NCI-H1436 (cell line): ENCODE measurements around the gene STXBP1.
"Not testable (repeated sequence)": the region's sequence is repeated elsewhere in the genome, so short reads cannot be mapped to it uniquely, and the experiment has no call there.

Source experiments
- DNase-seq: peaks from one replicate; lab custom pipeline; 2025; lab: John Stamatoyannopoulos, UW

The STXBP1 gene

DNA sequence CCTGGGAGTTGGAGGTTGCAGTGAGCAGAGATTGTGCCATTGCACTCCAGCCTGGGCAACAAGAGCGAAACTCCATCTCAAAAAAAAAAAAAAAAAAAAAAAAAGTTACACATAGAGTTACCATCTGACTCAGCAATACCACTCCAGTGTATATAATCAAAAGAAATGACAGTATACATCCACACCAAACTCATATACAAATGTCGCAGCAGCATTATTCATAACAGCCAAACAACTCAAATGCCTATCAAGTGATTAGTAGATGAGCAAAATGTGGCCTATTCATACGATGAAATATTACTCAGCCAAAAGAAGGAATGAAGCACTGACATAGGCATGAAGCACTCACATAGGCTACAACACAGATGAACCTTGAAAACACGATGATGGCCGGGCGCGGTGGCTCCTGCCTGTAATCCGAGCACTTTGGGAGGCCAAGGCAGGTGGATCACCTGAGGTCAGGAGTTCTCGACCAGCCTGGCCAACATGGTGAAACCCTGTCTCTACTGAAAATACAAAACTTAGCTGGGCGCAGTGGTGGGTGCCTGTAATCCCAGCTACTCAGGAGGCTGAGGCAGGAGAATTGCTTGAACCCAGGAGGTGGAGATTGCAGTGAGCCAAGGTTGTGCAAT lies 9.4 kb downstream of the STXBP1 start:
- not testable (repeated sequence) for DNase-seq

DNA sequence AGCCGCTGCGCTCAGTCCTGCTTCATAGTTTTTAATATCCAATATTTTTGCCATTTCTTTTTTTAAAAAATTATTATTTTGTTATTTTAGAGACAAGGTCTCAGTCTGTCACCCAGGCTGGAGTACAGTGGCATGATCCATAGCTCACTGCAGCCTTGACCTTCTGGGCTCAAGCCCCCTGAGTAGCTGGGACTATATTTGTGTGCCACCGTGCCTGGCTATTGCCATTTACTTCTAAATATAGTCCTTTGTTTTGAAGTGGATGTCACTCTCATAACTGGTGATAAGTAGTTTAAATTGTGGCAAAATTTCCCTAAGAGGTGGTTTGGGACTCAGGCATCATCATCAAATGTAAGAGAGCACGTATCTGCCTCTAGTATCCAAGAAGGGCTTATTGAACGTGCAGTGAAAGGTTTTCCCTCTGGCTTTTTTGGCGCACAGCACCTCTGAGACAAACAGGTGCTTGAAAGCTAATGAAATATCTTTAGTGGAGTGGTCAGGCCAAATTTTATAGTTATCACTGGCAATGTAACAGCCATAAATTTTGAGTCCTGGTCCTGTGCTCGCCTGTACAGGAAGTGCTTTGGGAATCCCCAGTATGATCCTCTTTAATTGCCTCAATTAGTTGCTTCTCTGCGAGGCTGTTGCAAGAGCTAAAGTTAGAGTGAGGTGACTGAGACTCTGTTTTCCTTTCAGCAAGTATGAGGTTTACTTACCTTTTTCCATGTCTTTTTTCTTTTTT lies 14.8 kb downstream of the STXBP1 start:
- DNase-seq = peak; percentile 22

DNA sequence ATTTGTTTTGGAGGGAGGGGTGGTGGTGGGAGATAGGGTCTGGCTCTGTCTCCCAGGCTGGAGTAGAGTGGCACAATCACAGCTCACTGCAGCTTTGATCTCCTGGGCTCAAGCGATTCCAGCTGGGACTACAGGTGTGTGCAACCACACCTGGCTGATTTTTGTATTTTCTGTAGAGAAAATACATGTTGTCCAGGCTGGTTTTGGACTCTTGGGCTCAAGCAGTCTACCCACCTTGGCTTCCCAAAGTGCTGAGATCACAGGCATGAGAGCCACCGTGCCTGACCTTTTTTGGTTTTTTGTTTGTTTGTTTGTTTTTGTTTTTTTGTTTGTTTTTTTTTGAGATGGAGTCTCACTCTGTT lies 15.4 kb downstream of the STXBP1 start:
- DNase-seq = no peak

DNA sequence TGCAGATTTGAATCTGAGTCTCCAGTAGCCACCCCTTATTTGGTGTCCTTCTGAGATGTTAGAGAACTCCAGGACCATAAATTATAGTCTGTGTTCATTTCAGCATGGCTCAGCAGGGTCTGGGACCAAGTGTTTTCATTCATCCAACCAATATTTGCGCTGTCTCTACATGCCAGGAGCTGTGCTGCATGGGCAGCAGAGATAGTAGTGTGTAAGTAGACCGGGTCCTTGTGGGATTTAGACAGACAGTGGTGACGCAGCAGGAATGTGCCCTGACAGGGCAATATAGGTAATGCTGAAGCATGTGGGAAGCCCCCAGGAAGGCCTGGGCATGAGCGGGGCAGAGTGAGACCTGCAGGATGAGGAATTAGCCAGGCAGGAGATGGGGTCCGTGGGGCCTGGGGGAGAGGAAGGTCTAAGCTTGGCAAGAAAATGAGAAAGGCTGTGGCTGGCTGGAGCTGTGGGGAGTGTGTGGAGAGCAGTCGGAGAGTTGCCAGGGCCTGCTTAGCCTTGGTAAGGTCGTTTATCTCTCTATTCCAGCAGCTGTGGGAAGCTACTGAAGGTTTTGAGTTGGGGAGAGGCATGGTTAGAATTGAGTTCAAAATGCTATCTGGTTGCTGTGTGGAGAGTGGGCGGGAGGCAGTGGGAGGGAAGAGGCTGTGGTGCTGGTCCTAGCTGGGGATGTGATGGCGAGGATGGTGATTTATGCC lies 16.8 kb downstream of the STXBP1 start:
- no peak for DNase-seq

DNA sequence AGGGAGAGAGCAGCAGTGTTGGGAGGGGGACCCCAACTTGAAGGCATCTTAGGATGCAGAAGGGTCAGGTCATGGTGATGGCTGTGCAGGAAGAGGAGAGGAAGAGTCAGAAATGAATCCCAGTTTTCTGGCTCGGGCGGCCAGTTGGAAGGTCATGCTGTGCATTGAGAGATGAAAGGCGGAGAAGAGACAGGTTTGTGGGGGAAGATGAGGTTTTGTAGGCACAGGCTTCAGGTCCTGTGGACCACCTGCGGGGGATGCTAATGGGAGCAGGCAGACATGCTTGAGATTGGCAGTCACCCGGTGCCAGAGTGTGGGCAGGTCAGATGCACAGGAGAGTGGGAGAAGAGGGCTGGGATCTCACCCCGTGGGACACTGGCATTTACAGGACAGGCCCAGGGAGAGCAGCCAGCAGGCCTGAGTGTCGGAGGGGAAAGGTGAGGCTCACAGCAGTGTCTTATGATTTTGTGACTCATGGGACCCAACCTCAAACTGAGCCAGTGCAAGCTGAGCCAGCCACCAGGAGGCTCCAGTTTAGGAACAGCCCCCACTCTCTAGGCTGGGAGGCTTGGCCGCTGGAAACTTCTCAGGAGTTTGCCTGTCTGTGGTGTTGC lies 17.5 kb downstream of the STXBP1 start:
- no peak for DNase-seq

DNA sequence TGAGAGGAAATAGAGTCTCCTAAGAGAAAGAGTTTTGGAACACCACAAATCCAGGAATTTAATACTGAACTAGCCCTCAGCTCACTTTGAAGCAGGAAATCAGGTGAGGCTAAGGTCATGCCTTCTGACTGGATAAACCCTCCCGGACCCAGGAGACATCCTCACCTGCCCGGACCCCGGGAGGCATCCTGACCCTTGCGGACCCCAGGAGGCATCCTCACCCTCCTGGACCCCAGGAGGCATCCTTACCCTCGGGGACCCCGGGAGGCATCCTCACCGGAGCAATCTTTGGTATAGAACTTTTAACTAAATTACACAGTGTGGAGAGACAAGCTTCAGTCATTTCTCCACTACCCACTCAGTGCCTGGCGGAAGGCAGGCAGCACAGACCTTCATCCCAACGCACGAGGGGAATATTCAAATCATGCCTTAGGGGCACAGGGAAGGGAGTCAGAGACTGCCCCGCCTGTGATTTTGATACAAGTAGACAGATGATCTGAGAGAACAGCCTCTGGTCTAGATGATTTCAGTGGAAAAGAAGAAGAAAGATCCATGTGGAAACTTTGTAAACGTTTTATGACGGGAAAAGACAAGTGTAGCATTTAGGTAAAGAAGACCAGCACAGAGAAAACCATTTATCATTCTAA lies 21.3 kb downstream of the STXBP1 start:
- DNase-seq = no peak

DNA sequence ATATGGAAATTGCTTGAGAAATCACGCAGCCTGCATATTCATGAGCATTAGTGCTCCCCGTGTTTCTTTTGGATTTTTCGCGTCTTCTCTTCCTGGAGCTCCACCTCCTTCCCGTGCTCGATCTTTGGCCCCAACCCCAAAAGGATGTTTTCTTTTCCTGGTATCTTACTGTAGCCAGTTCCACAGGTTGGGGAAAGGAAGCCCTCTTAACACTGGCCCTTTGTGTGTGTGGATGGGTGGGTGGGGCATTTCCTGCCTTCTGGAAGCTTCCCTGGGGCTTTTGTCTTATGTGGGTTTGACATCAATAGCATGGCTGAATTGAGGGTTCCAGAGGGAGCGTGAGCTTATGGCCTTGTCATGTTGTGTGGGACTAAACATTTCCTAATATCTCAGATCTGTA lies 21.9 kb downstream of the STXBP1 start:
- DNase-seq = no peak

DNA sequence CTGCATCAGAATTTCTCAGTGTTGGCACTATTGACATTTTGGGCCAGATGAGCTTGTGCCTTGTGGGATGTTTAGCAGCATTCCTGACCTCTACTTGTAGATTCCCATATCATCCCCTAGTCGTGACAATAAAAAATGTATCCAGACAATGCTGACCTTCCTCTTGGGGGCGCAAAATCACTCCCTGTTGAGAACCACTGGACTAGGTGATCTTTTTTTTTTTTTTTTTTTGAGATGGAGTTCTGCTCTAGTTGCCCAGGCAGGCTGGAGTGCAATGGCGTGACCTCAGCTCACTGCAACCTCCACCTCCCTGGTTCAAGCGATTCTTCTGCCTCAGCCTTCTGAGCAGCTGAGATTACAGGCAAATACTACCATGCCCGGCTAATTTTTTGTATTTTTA lies 22.6 kb downstream of the STXBP1 start:
- DNase-seq = no peak

DNA sequence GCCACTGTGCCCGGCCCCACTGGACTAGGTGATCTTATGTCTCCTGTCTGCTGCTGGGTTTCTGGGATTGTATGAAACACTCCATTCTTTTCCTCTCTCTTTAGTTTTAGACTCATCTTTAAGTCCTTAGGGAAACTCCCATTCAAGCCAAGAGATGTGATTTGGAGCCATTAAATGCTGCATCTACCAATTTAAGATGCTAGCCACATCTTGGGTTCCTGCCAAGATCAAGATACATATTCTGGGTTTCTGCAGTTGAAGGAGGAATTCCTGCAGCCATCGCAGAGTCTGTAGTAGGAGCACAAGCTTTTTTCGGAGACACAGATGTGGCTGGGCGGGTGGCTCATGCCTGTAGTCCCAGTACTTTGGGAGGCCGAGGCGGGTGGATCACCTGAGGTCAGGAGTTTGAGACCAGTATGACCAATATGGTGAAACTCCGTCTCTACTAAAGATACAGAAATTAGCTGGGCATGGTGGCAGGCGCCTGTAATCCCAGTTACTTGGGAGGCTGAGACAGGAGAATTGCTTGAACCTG lies 23.2 kb downstream of the STXBP1 start:
- DNase-seq = no peak

DNA sequence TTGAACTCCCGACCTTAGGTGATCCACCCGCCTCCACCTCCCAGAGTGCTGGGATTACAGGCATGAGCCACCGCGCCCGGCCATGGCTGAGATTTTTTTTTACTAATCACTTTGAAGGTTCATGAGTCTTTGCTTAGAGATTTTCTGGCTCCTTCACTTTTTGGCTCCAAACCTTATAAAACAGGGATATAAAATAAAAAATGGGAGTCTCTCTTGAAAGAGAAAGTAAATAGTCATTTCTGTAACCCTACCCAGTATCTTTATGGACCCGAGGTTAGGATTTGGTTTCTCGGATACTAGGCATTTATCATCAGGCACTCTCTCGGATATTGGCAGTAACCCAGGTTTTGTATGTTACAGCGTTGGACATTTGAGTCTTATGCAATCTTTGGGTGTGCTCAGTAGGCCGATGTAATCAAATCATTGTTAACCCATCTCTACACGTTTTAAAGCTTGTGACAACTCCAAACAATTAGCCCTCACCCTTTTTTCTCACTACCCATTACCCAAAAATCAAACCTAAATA lies 25.3 kb downstream of the STXBP1 start:
- peak; percentile 29 for DNase-seq

DNA sequence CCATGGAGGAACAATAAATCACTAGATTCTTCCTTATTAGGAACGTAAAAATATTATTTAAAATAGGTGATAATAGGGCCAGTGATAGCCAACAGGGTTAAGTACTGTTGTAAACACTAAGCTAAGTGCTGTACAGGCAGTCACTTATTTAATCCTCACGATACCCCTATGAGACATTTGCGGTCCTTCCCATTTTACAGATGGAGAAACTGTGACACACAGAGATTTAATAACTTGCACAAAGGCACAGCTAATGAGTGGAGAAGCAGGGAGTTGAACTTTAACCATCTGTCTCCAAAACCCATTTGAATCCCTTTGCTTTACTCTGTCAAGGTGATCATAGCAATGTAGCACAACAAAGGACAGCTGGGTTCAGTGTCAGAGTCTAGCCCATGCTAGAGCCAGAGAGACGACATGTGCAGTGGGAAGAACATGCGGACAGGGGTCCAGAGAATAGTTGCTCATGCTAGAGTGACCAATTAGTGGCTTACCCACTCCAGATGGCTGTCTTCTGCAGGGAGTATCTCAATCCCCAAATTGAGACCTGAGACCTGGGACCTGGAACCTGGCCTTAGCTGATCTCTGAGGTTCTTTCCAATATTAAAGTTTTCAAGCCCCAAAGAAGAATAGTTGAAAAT lies 28.9 kb downstream of the STXBP1 start:
- no peak for DNase-seq

DNA sequence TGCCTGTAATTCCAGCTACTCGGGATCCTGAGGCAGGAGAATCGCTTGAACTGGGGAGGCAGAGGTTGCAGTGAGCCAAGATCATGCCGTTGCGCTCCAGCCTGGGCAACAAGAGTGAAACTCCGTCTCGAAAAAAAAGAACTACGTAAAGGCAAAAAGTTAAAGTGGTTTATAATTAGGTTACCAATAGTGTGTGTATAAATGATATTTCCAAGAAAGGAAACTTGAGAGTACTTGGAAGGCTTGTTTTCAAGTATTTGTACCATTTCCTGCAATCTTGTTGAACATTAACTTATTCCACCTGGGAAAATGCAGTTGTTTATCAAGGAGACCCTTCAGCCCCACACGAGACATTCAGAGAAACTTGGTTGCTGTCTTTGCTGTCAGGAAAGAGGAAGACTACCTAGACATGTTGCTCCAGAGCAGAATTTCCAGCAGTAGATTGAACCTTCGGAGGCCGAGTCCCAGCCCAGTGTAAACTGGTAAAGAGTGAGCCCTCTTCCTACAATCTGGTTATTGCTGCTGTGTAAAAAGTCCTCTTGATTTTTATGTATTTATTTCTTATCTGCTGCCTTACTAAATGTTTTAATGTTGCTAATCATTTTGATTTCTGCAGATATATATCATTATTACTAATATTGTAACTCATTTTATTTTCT lies 30.1 kb downstream of the STXBP1 start:
- no peak for DNase-seq

DNA sequence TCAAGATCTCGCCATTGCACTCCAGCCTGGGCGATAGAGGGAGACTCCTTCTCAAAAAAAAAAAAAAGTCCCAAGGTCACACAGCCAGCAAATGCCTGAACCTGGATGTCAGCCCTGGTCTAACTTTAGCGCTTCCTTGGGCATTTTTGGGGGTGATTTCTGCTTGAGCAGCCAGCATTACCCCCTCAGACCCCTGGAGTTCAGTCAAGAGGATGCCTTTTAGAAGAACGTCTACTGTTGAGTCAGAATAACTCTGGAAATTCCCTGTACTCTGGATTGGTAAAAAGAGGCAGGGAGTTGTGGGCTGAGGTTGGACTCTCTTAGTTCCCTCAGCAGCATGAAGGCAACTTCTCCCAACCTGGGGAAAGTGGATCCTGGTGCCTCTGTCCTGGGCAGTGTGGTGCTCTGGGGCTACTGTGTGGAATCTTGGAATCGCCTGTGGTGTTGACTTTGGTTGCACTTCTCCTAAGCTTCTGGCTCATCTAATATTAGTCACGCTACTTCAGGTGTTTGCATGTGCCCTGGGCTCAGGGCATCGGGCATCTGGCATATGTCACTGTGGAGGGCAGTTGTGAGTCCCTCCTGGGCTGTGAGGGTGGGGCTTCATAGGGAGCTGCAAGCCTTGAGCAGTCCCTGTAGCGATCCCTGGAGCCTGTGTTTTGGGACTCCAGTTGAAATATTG lies 32.2 kb downstream of the STXBP1 start:
- DNase-seq = no peak

DNA sequence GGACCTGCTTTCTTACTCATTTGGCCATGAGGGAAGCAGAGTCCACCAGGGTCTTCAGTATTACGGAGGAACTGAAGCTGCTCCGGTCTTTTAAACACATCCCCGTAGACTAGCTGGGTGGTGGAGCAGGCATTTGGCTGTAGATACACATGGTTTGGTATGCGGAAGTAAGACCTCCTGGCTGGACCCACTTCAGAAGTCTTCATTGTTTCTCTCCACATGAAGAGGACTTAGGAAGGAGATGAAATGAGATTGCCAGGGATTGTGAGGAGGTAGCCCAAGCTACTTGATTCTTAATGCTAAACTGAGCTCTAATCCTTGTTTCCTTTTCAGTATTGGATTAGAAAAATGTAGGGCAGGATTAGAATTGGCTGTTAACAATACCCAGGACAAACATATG lies 32.9 kb downstream of the STXBP1 start:
- no peak for DNase-seq

DNA sequence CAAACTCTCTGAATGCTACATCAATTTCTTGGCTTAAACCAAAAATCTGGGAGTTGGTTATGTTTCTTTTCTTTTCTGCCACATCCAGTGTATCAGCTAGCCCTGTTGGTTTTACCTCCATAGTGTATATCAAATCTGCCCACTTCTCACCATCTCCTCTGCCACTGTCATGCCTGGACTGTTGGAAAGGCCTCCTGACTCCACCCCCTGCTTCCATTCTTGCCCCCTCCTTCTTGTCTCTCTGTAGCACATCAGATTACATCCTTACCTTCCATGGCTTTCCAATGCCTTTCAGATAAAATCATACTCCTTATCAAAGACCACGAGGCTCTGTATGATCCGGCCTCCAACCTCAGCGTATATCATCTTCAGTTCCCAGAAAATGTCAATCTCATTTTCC lies 35.4 kb downstream of the STXBP1 start:
- no peak for DNase-seq

DNA sequence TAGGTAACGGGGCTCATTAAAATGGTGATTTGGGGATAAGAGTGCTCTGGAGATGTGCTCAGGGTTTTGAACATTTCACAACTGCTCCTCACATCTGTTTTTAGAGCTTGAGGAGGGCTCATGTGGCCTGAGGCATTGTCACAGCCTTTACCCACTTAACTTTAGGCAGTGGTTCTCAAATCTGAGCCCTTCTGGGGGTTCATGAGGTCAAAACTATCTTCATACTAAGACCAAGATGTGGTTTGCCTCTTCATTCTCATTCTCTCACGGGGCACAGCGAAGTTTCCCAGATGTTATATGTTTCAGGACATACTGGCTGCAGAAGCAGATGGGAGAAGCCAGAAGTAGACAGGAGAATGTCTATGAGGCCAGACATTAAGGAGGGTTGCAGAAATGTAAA lies 38.4 kb downstream of the STXBP1 start:
- no peak for DNase-seq

DNA sequence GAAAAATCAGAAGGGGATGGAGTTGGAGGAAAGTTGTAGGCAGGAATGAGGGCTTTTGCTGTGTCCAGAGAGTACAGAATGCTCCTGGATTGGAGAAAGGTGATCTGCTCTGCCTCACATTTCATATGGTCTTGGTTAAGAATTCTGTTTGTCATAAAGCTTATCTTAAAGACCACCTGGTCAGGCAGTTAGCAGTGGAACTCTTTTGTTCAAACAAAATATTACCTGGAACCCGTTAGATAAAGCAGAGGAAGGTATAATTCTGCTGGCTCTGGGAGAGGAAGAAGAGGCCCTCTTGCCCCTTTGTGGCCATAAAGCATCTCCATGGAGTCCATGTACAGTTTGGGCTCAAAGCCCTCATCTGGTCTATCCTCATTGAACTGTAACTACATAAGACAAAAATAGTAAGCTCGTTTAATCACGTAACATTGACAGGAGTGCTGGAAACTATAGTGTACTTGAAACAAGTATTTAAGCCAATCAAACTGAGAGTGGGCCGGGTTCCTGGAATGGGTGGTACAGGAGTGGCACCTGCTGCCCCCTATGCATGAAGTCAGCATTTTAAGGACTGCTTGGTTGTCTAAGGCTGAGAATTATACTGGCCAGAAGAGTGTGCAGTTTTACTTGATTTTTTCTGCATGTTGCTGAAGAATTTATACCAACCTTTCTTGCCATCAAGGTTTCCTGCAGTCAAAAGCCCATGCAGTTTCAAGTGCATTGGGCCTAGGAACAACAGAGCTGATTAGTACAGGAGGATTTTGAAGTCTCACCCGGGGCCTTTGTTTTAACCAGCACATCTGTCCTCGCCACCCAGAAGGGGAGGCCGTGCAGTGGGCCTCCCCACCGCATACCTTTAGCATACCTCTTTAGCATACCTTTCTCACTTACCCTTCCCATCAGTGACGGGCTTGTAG lies 39.9 kb downstream of the STXBP1 start:
- DNase-seq = no peak

DNA sequence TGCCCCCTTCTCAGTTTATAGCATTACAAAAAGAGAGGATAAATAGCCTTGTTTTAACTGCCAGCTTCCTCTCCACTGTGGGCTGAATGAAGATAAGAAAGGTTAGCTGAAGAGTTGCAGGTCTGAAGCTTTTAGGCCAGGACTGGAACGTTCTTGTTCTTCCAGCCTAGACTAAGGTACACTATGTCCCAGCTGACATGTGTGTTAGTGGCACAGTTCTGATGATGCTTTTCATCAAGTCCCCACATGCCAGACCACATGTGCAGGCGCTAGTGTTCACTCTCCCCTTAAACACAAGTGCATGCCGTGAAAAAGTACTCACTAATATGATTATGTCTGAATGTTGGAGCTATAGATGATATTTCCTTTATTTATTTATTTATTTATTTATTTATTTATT lies 40.7 kb downstream of the STXBP1 start:
- no peak for DNase-seq

DNA sequence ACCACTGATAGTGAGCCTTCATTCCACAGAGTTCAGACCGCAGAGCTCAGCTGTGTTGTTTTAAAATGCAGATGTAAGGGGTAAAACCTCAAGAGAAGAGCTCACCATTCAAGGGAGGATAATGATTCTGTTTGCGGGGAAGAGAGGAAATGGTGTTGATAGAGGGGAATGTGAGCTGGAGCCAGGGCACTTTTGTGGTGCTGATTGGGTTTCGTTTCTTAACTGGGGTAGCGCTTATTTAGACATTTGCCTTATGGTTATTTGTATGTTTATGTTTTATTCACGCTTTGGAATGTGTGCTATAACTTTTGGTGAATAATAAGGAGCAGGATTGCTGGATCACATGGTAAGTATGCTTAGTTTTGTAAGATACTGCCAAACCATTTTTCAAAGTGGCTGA lies 42.5 kb downstream of the STXBP1 start:
- no peak for DNase-seq
